Bronchus fibroblast of lung (primary cell): ENCODE data around the gene EPB41L1. TPM values are rescaled to one million over a fixed set of nuclear protein-coding genes. Genes with fewer than 3 reads are reported as not detected.

ENCODE experiments used
- total RNA-seq: library from RNA; depleted of rRNA; stranded (reverse); fragments of >200 nt; gene quantifications from 2 replicates; pipeline ENCODE4 v1.2.3, GENCODE V29; 2015

EPB41L1 gene
- total RNA-seq, result 7.9 and 11.1 TPM in 2 replicates

DNA sequence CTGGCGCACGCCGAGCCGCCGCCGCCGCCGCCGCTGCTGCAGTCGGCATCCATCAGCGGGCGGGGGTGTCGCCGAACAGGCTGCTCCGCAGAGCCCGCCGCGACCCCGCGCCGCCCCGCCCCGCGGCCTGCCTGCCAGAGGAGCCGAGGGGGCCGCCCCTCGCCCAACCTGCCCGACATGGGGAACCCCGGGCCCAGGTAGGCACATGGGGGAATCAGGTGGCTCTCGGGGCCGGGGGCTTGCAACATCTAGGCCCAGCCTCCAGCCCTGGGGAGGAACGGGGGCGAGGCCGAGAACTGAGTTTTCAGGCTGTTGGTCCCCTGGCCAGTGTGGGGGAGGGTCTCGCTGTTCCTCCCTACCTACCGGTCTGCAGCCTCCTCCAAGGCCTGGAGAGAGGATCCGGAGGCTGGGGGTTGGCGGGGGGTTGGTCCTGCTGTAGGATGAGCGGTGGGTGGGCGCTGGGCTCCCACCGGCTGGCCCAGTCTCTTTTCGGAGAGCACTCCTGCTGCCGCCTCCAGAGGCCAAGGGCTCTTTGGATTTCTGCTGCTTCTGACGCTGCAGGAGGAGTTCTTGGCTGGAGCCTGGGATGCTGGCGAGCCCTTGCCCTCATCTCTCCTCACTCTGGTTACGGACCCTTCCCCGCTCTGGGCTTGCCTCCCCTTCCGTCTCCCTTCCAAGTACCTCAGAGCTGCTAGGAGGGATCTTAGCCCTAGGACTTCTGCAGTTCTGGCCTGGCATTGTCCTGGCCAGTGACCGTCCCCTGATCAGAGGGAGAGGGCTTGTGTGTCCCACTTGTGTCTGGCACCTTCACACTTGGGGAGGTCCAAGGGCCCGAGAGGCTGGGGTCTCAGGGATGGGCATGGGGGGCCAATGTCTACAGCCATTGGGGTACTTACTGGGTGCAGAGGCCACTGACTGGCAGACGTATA, at the start of gene EPB41L1:
Gene EPB41L1 (plus strand): TSS at position 41 of the 929 bp plus-strand sequence. CDS start 19,038 bp downstream, outside the sequence.

DNA sequence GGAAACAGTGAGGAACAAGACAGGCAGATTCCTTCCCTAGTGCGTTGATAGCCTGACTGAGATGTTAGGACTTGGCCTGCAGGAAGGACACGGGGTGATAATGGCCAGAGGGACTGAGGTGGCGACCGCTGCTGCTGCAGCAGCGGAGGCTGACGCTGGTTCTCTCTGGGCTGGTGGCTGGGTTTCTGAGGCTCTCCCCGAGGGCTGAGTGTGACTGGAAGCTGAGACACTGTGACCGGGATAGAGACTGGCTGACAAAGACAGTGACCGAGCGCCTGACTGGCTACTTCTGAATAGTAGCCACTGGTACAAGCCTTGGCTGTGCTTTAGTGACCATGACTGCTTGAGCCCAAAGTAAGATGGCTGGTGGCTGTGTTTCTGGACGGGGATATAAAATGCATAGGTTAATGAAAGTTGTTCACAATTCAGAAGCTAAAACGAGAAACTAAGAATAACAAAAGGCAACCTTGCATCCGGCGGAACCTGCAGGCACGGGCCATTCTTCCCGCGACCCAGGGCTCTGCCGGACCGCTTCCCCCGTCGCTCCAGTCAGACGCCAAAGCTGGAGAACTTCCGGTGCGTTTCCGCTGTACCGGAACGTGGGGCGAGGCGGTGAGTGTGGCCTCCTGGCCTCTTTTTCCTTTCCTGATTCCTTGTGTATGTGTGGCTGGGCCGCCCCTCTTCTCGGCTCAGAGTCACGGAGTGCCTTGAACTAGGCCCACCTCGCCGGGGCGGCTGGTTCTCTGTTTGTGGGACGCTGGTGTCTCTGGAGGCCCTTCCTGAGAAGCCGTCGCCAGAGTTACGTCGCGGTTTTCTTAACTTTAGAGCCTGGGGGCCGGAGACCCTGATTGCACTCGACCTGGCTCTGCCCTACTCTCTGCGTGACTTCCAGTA, 81.6 kb downstream of the EPB41L1 start, which contains the start of gene AAR2:
Gene AAR2 (plus strand): TSS at position 587 of the 894 bp plus-strand sequence. CDS start 3,391 bp downstream, outside the sequence.

Other genes starting within 250 kb of the EPB41L1 start
- 87.3 and 109 TPM in 2 replicates for gene SCAND1, start 200.2 kb upstream of the EPB41L1 start, total RNA-seq
- gene CNBD2, start 186.2 kb upstream of the EPB41L1 start, total RNA-seq, result 1.0 and 2.1 TPM in 2 replicates
- gene AAR2, start 81.7 kb downstream of the EPB41L1 start, total RNA-seq, result 27.9 and 30.3 TPM in 2 replicates
- 18.8 and 19.5 TPM in 2 replicates for gene DLGAP4, start 151.6 kb downstream of the EPB41L1 start, total RNA-seq